GM23248 (cell line): Measurements from ENCODE around the gene HTT.

Experiments
- EZH2 ChIP-seq: fragments of 200-600 bp; sonication (generic); IDR thresholded peaks from 2 replicates; pipeline ENCODE4 v1.6.1; 2018; ENCODE audit warnings: antibody characterized with exemption, mild to moderate bottlenecking; ENCODE audit not compliant: insufficient read depth, poor library complexity, severe bottlenecking
- EZH2phosphoT487 ChIP-seq: fragments of 200-600 bp; sonication (generic); IDR thresholded peaks from 2 replicates; pipeline ENCODE4 v1.6.1; 2018; ENCODE audit warnings: antibody characterized with exemption, moderate library complexity, mild to moderate bottlenecking, low read depth; ENCODE audit not compliant: insufficient read depth

GRCh38 chr4:3070709-3071500 is 3.6 kb upstream of the HTT start:
- TF ChIP-seq EZH2 (no peak), EZH2phosphoT487 (no peak)
